Epithelial cell of proximal tubule (primary cell): Measurements from ENCODE around the gene ZNF830. TPM values are rescaled to one million over a fixed set of nuclear protein-coding genes. Genes with fewer than 3 reads are reported as not detected.

Source experiments
- DNase-seq: peaks from one replicate; pipeline ENCODE4 v3.0.0-alpha.2; 2011; ENCODE audit warnings: low read depth
- H3K4me3 ChIP-seq: 2 replicates; pipeline ENCODE4 v1.5.1; 2011; ENCODE audit warnings: low read depth, mild to moderate bottlenecking, low read length
- CTCF ChIP-seq: conservative IDR thresholded peaks from 2 replicates; pipeline ENCODE4 v1.5.1; 2012; ENCODE audit warnings: low read depth, mild to moderate bottlenecking, low read length
- total RNA-seq: library from RNA; depleted of rRNA; stranded (reverse); fragments of >200 nt; gene quantifications from 2 replicates; pipeline ENCODE4 v1.2.3, GENCODE V29; 2015

The ZNF830 gene
- total RNA-seq, 1 donor from 2014 or later: 17.7 TPM

DNA sequence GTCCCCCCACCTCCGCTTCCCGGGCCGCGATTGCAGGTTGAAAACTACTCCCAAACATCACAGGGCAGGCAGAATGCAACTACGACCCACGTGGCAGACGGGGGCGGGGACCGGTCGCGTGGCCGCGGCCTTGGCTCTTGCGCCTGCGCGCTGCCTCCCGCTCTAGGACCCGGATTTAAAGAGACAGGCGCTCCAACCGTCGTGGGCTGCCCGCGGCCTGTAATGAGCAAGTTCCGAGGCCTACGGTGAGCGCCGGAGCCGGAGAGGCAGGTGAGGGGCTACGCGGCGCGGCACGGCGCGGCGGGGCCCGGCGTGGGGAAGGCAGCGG, 19.0 kb downstream of the ZNF830 start, which contains the start of gene LIG3:
Gene LIG3, plus strand, starts transcription at position 160 of the 328 bp plus-strand sequence. CDS start 2,494 bp downstream, outside the sequence.
- TF ChIP-seq CTCF: no peak
- H3K4me3 ChIP-seq: peak within 1 kb of the TSS; percentile 93
- DNase-seq: no peak

DNA sequence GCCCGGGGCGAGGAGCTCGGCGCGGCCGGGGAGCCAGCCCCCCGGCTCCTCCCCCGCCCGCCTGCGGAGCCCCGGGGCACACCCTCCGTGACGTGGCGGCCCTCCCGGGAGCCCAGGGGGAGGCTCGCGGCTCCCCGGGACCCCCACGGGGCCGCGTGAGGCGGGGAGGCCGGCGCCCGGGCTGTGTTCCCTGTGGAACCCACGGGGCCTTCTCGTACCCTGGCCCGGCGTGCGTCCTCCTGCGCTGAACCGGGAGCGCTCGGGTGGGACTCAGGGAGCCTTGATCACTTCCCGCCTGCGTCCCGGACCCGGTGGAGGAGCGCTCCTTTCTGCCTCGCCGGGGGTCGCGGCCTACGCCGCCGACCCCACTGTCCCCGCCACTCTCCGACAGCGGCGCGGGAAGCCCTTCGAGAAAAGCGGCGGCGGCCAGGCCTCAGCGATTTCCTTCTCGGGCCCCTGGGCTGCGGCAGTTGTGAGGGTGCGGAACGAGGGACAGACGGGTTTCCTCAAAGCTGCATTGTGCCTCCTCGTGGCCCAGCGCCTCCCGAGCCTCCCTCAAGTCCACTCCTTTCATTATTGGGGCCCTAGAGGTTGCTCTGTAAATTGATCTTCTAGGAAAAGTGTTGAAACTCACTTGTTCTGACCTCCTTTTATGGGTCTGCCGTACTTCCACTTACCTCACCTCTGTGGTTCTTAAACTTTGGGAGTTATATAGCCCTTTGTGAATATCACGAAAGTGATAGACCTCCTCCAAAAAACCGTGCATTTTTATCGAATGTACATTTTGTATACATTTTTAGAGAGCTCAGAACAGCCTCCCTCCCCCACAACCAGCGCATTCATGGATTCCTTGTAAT, 19.6 kb downstream of the ZNF830 start:
- no peak for DNase-seq

DNA sequence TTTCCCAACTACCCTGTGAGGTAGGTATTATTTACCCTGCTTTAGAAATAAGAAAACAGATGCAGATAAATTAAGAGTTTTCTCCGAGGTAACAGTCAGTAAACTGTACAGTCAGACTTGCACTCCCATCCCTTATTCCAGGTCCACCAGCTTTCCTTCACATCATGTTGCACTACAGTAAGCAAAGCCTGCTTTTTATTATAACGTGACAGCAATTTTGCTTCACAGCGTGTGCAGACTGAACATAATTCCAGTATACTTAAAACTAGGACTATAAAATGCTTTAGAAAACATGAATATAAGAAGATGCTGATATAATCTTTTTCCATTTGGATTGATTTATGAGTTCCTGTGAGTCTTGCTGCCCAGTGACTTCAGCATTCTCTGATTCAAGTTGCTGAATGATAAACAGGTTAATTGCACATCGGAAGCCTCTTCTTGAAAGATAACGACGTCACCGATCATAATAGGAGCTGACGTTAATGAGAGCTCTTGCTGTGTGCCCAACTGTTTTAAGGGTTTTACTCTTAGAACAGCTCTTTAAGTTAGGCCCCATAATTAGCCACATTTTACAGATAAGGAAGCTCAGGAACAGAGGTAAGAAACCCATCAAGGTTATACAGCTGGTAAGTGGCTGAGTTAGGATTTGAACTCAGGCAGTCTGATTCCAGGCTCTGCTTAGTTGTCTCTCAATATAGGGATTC, 20.4 kb downstream of the ZNF830 start:
- DNase-seq: no peak
- TF ChIP-seq CTCF: no peak
- peak overlapping the region; percentile 93 for H3K4me3 ChIP-seq

More for the DNA sequence above, 19.6 kb downstream of the ZNF830 start:
- peak overlapping the region; percentile 93 for H3K4me3 ChIP-seq
- peak; percentile 53 for TF ChIP-seq CTCF

- no peak for DNase-seq
- no peak for TF ChIP-seq CTCF
- H3K4me3 ChIP-seq: no peak overlapping the region
Observed at GRCh38 chr17:34987232-34987631, 25.9 kb downstream of the ZNF830 start.

GRCh38 chr17:34988644-34989043, 27.3 kb downstream of the ZNF830 start:
- TF ChIP-seq CTCF: no peak
- no peak overlapping the region for H3K4me3 ChIP-seq
- no peak for DNase-seq

GRCh38 chr17:34989473-34989872, 28.1 kb downstream of the ZNF830 start:
- no peak overlapping the region for H3K4me3 ChIP-seq
- no peak for DNase-seq
- no peak for TF ChIP-seq CTCF
